ENCODE measurements around the gene TOPAZ1.

The TOPAZ1 gene

DNA sequence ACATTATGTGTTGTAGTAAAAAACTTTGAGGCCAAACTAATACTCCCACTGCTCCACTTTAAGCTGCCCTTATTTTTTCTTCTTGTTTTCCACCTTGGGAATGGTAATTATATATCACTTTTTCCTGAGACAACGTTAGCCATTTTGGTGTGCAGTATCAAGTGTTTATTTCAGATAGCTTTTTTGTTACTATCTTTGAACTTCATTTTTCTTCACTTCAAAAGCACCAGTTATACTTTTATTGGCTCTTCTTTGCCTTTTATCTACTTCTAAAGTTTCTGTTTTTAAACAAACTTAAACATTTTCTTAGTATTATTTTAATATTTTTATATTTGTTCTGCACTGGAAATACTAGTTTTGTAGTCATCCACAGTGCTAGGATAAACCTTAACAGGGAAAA, 6.5 kb downstream of the TOPAZ1 start:
- no peaks in the 10 kb centered on the region for H4K20me1 ChIP-seq (ENCODE audit: low read depth, low read length)
- H3K9me3 ChIP-seq (ENCODE audit: insufficient read depth, low read length), result no peaks in the 10 kb centered on the region
- no peak overlapping the region for H3K4me3 ChIP-seq (ENCODE audit: insufficient read depth, low read length, poor library complexity, severe bottlenecking)
- H3F3A ChIP-seq (ENCODE audit: insufficient read depth), result no peaks in the 10 kb centered on the region
- H3K4me2 ChIP-seq (ENCODE audit: low read depth, low read length, poor library complexity, severe bottlenecking), result no peak overlapping the region
- H3K27ac ChIP-seq (ENCODE audit: low read depth, low read length), result no peak overlapping the region
- no peaks in the 10 kb centered on the region for H3K79me2 ChIP-seq (ENCODE audit: insufficient read depth, low read length)
- H3K36me3 ChIP-seq (ENCODE audit: low read length), result no peaks in the 10 kb centered on the region
- no peak overlapping the region for H2AFZ ChIP-seq (ENCODE audit: low read depth, low read length, severe bottlenecking)
- H3K9me2 ChIP-seq (replicated peaks; ENCODE audit: insufficient read depth, low read length), result no peaks in the 10 kb centered on the region
- H3K27me3 ChIP-seq (ENCODE audit: low read length), result no peaks in the 10 kb centered on the region
- no peak for TF ChIP-seq EZH2phosphoT487 (conservative IDR thresholded peaks at IDR 0.05; ENCODE audit: low read length)
- H3K9ac ChIP-seq (ENCODE audit: low read length), result no peak overlapping the region

DNA sequence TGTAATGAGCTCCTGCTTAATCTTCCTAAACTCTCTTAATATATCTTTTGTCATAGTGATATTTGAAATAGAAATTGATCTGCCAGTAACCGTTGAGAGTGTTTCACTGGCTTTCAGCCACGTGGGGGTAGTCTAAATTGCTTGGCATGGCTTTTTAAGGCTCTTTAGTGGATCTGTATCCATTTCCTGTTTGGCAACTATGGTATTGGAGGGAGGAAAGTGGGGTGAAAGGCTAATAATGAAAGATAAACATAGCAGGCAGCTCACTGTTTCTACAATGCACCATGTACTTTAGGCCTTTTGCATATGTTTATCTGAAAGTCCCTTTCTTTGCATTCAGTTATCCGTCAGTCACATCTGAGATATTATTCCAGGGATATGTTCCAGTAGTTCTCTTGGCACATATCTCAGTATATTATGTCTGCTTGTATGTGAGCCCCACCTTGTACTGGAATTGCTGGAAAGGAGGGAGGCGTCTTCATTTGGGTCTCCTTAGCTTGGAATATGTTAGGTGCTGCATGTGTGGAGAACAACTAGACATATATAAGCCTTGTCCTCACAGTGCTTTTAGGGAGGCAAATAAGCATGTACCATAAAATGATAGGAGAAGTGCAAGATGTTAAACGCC, 10.8 kb downstream of the TOPAZ1 start:
- H3K36me3 ChIP-seq (ENCODE audit: low read length), result no peaks in the 10 kb centered on the region
- H3K27ac ChIP-seq (ENCODE audit: low read depth, low read length), result no peak overlapping the region
- no peak overlapping the region for H2AFZ ChIP-seq (ENCODE audit: low read depth, low read length, severe bottlenecking)
- H3K79me2 ChIP-seq (ENCODE audit: insufficient read depth, low read length), result no peaks in the 10 kb centered on the region
- H3K27me3 ChIP-seq (ENCODE audit: low read length), result no peaks in the 10 kb centered on the region
- no peak overlapping the region for H3K4me2 ChIP-seq (ENCODE audit: low read depth, low read length, poor library complexity, severe bottlenecking)
- no peaks in the 10 kb centered on the region for H4K20me1 ChIP-seq (ENCODE audit: low read depth, low read length)
- no peaks in the 10 kb centered on the region for H3F3A ChIP-seq (ENCODE audit: insufficient read depth)
- H3K9me2 ChIP-seq (replicated peaks; ENCODE audit: insufficient read depth, low read length), result no peaks in the 10 kb centered on the region
- no peaks in the 10 kb centered on the region for H3K9me3 ChIP-seq (ENCODE audit: insufficient read depth, low read length)
- TF ChIP-seq EZH2phosphoT487 (conservative IDR thresholded peaks at IDR 0.05; ENCODE audit: low read length) (no peak), CTCF (IDR thresholded peaks at IDR 0.05; ENCODE audit: insufficient read depth, low read length, poor library complexity, severe bottlenecking) (no peak)
- no peak overlapping the region for H3K4me3 ChIP-seq (ENCODE audit: insufficient read depth, low read length, poor library complexity, severe bottlenecking)
- H3K9ac ChIP-seq (ENCODE audit: low read length), result no peak overlapping the region

DNA sequence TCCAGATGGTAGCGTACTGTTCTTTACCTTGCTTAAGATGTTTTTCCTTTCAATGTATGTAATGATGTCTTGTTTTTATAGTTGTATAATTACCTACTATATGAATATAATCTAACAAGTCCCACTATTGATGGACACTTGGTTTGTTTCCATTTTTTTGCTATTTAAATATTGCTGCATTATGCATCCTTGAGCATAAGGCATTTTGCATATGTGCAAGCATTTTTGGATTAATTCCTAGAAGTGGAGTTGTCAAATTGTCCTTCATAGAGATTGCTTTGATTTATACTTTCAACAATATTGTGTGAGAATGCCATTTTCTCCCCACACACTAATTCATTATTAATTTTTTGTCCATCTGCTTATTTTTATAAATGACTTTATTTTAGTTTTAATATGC, 17.7 kb downstream of the TOPAZ1 start:
- Histone ChIP-seq H3K4me3 (ENCODE audit: insufficient read depth, low read length, poor library complexity, severe bottlenecking) (no peak overlapping the region), H3K9ac (ENCODE audit: low read length) (no peak overlapping the region), H3K36me3 (ENCODE audit: low read length) (no peaks in the 10 kb centered on the region), H3F3A (ENCODE audit: insufficient read depth) (no peaks in the 10 kb centered on the region), H2AFZ (ENCODE audit: low read depth, low read length, severe bottlenecking) (no peak overlapping the region), H3K4me2 (ENCODE audit: low read depth, low read length, poor library complexity, severe bottlenecking) (no peak overlapping the region), H3K79me2 (ENCODE audit: insufficient read depth, low read length) (no peaks in the 10 kb centered on the region), H3K9me3 (ENCODE audit: insufficient read depth, low read length) (no peaks in the 10 kb centered on the region), H3K27ac (ENCODE audit: low read depth, low read length) (no peak overlapping the region), H4K20me1 (ENCODE audit: low read depth, low read length) (no peaks in the 10 kb centered on the region), H3K9me2 (replicated peaks; ENCODE audit: insufficient read depth, low read length) (no peaks in the 10 kb centered on the region), H3K27me3 (ENCODE audit: low read length) (no peaks in the 10 kb centered on the region)
- no peak for TF ChIP-seq EZH2phosphoT487 (conservative IDR thresholded peaks at IDR 0.05; ENCODE audit: low read length)
- TF ChIP-seq CTCF (IDR thresholded peaks at IDR 0.05; ENCODE audit: insufficient read depth, low read length, poor library complexity, severe bottlenecking), result no peak

- Histone ChIP-seq H3K9ac (ENCODE audit: low read length) (no peak overlapping the region), H3K4me3 (ENCODE audit: insufficient read depth, low read length, poor library complexity, severe bottlenecking) (no peak overlapping the region)
Observed at GRCh38 chr3:44264146-44264545, 22.5 kb downstream of the TOPAZ1 start.

More at GRCh38 chr3:44264146-44264545, 22.5 kb downstream of the TOPAZ1 start:
- H3K4me2 ChIP-seq (ENCODE audit: low read depth, low read length, poor library complexity, severe bottlenecking), result no peak overlapping the region
- H4K20me1 ChIP-seq (ENCODE audit: low read depth, low read length), result no peaks in the 10 kb centered on the region
- H3K9me2 ChIP-seq (replicated peaks; ENCODE audit: insufficient read depth, low read length), result no peaks in the 10 kb centered on the region
- H3K27ac ChIP-seq (ENCODE audit: low read depth, low read length), result no peak overlapping the region
- H3K9me3 ChIP-seq (ENCODE audit: insufficient read depth, low read length), result no peaks in the 10 kb centered on the region
- no peaks in the 10 kb centered on the region for H3F3A ChIP-seq (ENCODE audit: insufficient read depth)
- no peaks in the 10 kb centered on the region for H3K27me3 ChIP-seq (ENCODE audit: low read length)
- no peaks in the 10 kb centered on the region for H3K79me2 ChIP-seq (ENCODE audit: insufficient read depth, low read length)
- H2AFZ ChIP-seq (ENCODE audit: low read depth, low read length, severe bottlenecking), result no peak overlapping the region
- no peaks in the 10 kb centered on the region for H3K36me3 ChIP-seq (ENCODE audit: low read length)
- TF ChIP-seq EZH2phosphoT487 (conservative IDR thresholded peaks at IDR 0.05; ENCODE audit: low read length) (no peak), CTCF (IDR thresholded peaks at IDR 0.05; ENCODE audit: insufficient read depth, low read length, poor library complexity, severe bottlenecking) (no peak)

Measured in SU-DHL-6 (cell line).